RPMI7951 (cell line): ENCODE data around the gene SYT3. TPM values are rescaled to one million over a fixed set of nuclear protein-coding genes. Genes with fewer than 3 reads are reported as not detected.
"Not testable (repeated sequence)": the region's sequence is repeated elsewhere in the genome, so short reads cannot be mapped to it uniquely, and the experiment has no call there.

Experiments
- DNase-seq: peaks from one replicate; pipeline ENCODE4 v3.0.0-alpha.2; 2012; ENCODE audit warnings: low read depth
- total RNA-seq: library from RNA; depleted of rRNA; stranded (reverse); fragments of >200 nt; shearing (Covaris generic); gene quantifications from 2 replicates; pipeline ENCODE4 v1.2.3, GENCODE V29; 2014

Gene SYT3
- total RNA-seq, 1 experiment from 2014 or later, result not detected

- DNase-seq, result no peak
Measured at GRCh38 chr19:50638600-50638999, 1.1 kb downstream of the SYT3 start.

DNA sequence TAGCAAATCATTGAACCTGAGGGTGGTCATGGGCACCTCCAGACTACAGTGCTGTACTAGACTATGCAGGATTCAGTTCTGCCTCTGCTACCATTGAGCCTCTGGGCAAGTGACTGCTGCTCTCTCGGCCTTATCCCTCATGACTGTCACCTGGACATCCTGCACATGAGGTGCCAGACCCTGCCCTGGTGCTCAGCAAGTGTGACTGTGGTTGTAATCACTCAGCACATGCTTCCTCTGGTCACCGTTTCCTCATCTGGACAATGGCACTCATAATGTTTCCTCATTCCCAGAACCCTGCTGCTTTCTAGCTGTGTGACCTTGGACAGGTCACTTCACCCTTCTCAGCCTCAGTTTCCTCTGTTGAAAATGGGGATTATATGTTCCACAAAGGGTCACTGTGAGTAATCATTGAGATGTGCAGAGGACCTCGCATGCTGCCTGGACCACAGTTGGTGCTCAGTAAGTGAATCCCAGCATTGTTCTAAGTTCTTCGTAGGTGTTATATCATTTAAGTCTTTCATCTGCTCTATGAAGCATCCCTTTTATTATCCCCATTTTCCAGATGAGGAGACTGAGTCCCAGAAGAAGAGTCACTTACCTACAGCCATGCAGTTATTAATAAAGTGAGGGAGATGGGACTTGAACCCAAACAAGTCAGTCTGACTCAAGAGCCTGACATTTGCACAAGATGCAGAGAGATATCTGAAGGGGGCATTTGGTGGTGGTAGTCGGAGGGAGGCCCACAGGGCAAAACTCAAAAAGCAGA is 3.2 kb downstream of the SYT3 start:
- DNase-seq, result no peak

- no peak for DNase-seq
Measured at GRCh38 chr19:50633973-50634372, 5.7 kb downstream of the SYT3 start.

DNA sequence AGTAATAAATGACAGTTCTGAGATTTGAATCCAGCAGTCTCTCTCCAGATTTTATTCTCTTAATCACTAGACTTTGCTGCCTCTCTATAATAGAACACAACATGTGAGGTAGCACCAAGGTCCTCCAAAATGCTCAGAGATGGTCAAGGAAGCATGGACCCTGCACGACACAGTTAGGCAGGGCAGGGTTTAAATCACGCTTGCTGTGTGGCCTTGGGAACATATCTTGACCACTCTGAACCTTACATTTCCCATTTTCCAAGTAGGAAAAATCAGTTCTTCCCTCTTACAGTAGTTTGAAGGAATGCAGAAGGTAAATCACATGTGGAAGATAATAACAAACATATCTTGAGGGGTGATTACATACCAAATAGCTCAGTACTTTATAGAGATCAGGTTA is 6.3 kb downstream of the SYT3 start:
- DNase-seq, result no peak

- no peak for DNase-seq
Measured at GRCh38 chr19:50632151-50632835, 7.4 kb downstream of the SYT3 start.

GRCh38 chr19:50629801-50630200 is 9.9 kb downstream of the SYT3 start:
- DNase-seq, result no peak

GRCh38 chr19:50629194-50629593 is 10.5 kb downstream of the SYT3 start:
- DNase-seq, result no peak

- no peak for DNase-seq
Measured at GRCh38 chr19:50628551-50628950, 11.1 kb downstream of the SYT3 start.

DNA sequence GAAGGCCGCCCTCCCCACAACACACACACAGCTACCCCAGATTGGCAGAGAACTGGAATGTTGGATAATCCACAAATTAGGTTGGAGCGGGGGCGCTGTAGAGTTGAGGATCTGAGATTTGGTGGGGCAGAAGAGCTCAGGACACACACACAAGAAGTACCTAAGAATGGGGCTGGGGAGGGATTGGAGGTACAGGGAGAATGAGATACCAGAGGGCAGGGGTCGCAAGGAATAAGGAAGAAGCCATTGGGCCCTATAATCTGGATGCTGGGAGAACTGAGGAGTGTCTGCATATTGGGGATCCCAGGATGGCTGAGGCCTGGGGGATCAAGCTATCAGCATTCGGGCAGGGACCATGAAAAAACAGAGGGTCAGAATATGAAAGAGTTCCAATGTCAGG is 11.5 kb downstream of the SYT3 start:
- DNase-seq, result no peak

GRCh38 chr19:50626795-50627194 is 12.9 kb downstream of the SYT3 start:
- DNase-seq, result no peak

- DNase-seq, result no peak
Measured at GRCh38 chr19:50626011-50626410, 13.7 kb downstream of the SYT3 start.

GRCh38 chr19:50624949-50625600 is 14.6 kb downstream of the SYT3 start:
- DNase-seq, result no peak

- DNase-seq, result not testable (repeated sequence)
Measured at GRCh38 chr19:50620394-50620906, 19.2 kb downstream of the SYT3 start.

- DNase-seq, result not testable (repeated sequence)
Measured at GRCh38 chr19:50619184-50619583, 20.5 kb downstream of the SYT3 start.

DNA sequence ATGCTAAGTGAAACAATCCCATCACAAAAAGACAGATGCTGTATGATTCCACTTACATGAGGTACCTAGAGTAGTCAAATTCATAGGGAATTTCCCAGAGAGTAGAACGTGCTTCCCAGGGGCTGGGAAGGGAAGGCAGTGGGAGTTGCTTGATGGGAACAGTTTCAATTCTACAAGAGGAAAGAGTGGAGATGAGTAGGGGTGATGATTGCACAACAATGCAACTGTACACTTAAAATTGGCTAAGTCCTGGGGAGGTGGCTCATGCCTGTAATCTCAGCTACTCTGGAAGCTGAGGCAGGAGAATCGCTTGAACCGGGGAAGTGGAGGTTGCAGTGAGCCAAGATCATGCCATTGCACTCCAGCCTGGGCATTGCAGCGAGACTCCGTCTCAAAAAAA is 21.3 kb downstream of the SYT3 start:
- not testable (repeated sequence) for DNase-seq

DNA sequence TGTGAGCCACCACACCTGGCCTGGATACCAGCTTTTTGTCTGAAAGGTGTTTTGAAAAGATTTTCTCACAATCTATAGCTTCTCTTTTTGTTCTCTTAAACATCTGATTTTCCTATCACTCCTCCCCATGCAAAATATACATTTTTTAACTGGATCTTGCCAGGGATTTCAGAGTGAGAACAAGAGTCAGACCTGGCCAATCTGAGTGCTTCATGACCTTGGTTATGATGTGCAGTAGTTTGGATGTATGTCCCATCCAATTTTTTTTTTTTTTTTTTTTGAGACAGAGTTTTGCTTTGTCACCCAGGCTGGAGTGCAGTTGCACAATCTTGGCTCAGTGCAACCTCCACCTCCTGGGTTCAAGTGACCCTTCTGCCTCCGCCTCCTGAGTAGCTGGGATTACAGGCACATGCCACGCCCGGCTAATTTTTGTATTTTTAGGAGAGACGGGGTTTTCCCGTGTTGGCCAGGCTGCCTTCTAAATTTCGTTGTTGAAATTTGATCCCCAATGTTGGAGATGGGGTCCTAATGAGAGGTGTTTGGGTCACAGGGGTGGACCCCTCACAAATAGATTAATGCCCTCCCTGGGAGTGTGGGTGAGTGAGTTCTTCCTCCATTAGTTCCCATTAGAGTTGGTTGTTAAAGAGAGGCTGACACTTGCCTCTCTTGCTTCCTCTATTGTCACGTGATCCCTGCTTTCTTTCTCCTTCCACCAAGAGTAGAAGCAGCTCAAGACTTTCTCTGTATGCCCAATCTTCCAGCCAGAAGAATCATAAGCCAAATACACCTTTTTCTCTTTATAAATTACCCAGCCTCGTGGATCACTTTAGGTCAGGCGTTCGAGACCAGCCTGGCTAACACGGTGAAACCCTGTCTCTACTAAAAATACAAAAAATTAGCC is 26.9 kb downstream of the SYT3 start:
- not testable (repeated sequence) for DNase-seq

GRCh38 chr19:50607874-50608785 is 31.6 kb downstream of the SYT3 start:
- peak; percentile 82 for DNase-seq

GRCh38 chr19:50607388-50607787 is 32.3 kb downstream of the SYT3 start:
- no peak for DNase-seq

DNA sequence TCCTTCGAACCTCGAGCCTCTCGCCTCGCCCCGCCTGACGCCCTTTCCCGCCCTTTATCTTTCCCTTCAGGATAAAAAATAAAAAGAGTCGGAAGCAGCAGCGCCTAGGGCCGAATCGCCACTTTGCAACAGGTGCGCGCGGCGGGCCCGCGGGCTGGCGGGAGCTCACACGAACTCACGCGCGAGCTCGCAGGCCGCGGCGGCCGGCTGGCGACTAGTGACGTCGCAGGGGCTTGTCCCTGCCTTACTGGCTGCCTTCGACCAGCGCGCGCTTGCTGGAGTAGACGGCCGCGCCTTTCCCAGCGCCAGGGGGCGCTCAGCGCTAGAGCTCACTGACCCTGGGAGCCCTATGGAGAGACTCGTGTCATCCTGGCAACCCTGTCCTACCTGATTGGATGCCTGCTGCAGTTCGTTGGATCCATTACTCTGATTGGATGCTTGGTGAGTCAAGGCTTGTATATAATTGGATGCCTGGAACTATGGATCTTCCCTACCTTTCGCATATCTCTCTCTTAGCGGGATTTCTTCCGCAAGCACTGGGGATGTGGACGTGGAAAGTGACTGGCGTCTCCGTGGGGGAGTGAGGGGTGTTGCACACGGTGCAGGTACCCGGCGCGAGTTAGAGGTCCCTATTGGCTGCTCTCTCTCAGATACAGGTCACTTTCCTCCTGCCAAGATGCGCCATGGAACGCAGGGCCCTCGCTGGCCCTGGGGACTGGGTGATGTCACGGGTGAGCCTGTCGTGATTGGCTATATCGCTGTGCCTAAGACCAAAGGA is 33.4 kb downstream of the SYT3 start:
- DNase-seq, result not testable (repeated sequence)
